Adrenal gland (tissue), 5 donors: Measurements from ENCODE around the gene THEM5.

Experiments
- POLR2A ChIP-seq, 2 donors: fragments of 450-650 bp; IDR thresholded peaks; one replicate each; pipeline ENCODE4 v1.6.1; 2017; ENCODE audit warnings: antibody characterized with exemption in 2 of 2, mild to moderate bottlenecking in 2 of 2, moderate library complexity in 1 of 2
- TF ChIP-seq, protein P1 (sequence below), 6 experiments: fragments of 450-650 bp in 4 of 6; fragments of 200-600 bp in 2 of 6; sonication (generic) in 1 of 6; IDR thresholded peaks; 1 replicate in 5 of 6; 2 replicates in 1 of 6; pipeline versions ENCODE4 v1.5.1 to v1.8.0; 2016 to 2021; ENCODE audit warnings: antibody characterized with exemption in 6 of 6, mild to moderate bottlenecking in 2 of 6, moderate library complexity in 1 of 6
- donor health status: DM: no; HTN: no; CAD: no.

DNA sequence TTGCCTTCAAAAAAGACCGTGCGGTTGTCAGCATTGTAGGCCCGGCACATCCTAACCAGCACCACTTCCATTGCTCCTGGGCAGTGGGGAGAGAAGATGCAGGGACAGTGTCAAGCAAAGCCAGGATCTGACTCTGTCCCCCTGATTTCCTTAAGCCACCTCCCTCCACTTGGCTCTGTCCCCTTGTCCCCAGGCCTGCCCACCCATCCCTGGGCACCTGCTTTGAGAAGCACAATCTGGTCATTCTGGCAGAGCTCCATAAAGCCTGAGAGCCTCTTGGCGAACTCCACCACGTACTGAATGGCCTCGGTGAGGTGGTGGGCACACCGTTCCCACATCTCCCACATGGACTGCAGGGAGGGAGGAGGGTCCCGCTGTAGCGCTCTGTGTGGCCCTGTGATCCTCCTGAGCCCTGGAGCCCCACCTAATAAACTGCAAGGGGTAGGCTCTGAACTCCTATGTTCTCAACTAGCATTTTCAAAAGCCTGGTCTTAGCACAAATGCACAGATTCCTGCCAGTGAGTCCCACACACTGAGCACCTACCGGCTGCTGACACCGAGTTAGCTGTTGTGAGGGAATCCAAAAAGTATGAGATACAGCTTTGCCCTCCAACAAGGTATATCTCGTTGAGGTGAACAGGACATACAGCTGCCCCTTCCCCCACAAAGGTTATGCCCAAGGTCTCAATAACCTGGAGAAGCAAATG is 40.1 kb downstream of the THEM5 start:
- TF ChIP-seq, protein P1, sequence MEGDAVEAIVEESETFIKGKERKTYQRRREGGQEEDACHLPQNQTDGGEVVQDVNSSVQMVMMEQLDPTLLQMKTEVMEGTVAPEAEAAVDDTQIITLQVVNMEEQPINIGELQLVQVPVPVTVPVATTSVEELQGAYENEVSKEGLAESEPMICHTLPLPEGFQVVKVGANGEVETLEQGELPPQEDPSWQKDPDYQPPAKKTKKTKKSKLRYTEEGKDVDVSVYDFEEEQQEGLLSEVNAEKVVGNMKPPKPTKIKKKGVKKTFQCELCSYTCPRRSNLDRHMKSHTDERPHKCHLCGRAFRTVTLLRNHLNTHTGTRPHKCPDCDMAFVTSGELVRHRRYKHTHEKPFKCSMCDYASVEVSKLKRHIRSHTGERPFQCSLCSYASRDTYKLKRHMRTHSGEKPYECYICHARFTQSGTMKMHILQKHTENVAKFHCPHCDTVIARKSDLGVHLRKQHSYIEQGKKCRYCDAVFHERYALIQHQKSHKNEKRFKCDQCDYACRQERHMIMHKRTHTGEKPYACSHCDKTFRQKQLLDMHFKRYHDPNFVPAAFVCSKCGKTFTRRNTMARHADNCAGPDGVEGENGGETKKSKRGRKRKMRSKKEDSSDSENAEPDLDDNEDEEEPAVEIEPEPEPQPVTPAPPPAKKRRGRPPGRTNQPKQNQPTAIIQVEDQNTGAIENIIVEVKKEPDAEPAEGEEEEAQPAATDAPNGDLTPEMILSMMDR (IDR thresholded peaks at IDR 0.05), result no peak
- no peak for TF ChIP-seq POLR2A (IDR thresholded peaks at IDR 0.05)
